Peyer's patch (tissue), 4 donors: ENCODE results near the gene CNPY4. TPM values are rescaled to one million over a fixed set of nuclear protein-coding genes. Genes with fewer than 3 reads are reported as not detected.

ENCODE experiments used
- DNase-seq, 3 donors: peaks; one replicate each; pipeline ENCODE4 v3.0.0-alpha.2; 2017 to 2019
- H3K27ac ChIP-seq, 4 donors: fragments of 200-600 bp; sonication (generic); one replicate each; pipeline ENCODE4 v1.5.1; 2016 to 2019
- H3K27me3 ChIP-seq, 2 donors: fragments of 200-600 bp; sonication (generic); one replicate each; pipeline ENCODE4 v1.5.1; 2019
- H3K36me3 ChIP-seq, 3 donors: fragments of 200-600 bp; sonication (generic); one replicate each; pipeline ENCODE4 v1.5.1; 2016 to 2019
- H3K4me1 ChIP-seq, 4 donors: fragments of 200-600 bp; sonication (generic); one replicate each; pipeline ENCODE4 v1.5.1; 2016 to 2019
- H3K4me3 ChIP-seq, 4 donors: fragments of 200-600 bp; sonication (generic); 1 replicate in 3 of 4; 2 replicates in 1 of 4; pipeline ENCODE4 v1.5.1; 2016 to 2019; ENCODE audit warnings: mild to moderate bottlenecking in 1 of 4
- H3K9me3 ChIP-seq, 4 donors: fragments of 200-600 bp; sonication (generic); one replicate each; pipeline ENCODE4 v1.5.1; 2016 to 2019; ENCODE audit warnings: mild to moderate bottlenecking in 1 of 4
- CTCF ChIP-seq, 6 experiments: fragments of 450-650 bp in 4 of 6; fragments of 200-600 bp in 2 of 6; sonication (generic) in 1 of 6; IDR thresholded peaks; one replicate each; pipeline ENCODE4 v1.5.1; 2017 to 2019; ENCODE audit warnings: antibody characterized with exemption in 6 of 6, mild to moderate bottlenecking in 3 of 6, moderate library complexity in 1 of 6
- POLR2A ChIP-seq, 2 donors: fragments of 450-650 bp; IDR thresholded peaks; one replicate each; pipeline ENCODE4 v1.5.1; 2017; ENCODE audit warnings: antibody characterized with exemption in 2 of 2, mild to moderate bottlenecking in 2 of 2, moderate library complexity in 2 of 2
- total RNA-seq, 4 donors: library from RNA; depleted of rRNA; stranded (reverse); fragments of >200 nt; gene quantifications; one replicate each; pipeline ENCODE4 v1.1.0, GENCODE V29; 2016

CNPY4 gene, protein sequence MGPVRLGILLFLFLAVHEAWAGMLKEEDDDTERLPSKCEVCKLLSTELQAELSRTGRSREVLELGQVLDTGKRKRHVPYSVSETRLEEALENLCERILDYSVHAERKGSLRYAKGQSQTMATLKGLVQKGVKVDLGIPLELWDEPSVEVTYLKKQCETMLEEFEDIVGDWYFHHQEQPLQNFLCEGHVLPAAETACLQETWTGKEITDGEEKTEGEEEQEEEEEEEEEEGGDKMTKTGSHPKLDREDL
- total RNA-seq: 10 to 100 TPM in 1 of 4 donors, 1 to 10 TPM in 3; 4.6 to 23.9 (median 6.3) TPM

- peak; percentile 60 for TF ChIP-seq POLR2A (IDR thresholded peaks at IDR 0.05)
- TF ChIP-seq CTCF (IDR thresholded peaks at IDR 0.05): peak in 4 of 6 experiments; percentile 7 to 21 (median 13)
- peak within 1 kb of the TSS; percentile 57 to 97 (median 76) for H3K4me3 ChIP-seq
- peak; percentile 91 to 97 (median 94) for DNase-seq
- no peaks in the 10 kb centered on the region for H3K27me3 ChIP-seq
- H3K4me1 ChIP-seq: peaks cover 5 to 21% (median 7%) of the 10 kb centered on the region in 4 donors
- H3K27ac ChIP-seq: peak within 1 kb of the TSS; percentile 82 to 90 (median 84)
- no peaks in the 10 kb centered on the region for H3K9me3 ChIP-seq
- H3K36me3 ChIP-seq: peaks cover 0 to 4% (median 0%) of the 10 kb centered on the region in 3 donors
Measured at GRCh38 chr7:100119072-100119969, at the start of gene CNPY4, which contains the start of gene TAF6. TSS of gene CNPY4 (plus strand) at chr7:100119634. CDS start at chr7:100119745, 111 bp downstream. TSS of gene TAF6 (minus strand) at chr7:100119358. CDS start at chr7:100114209, 5,149 bp downstream.

DNA sequence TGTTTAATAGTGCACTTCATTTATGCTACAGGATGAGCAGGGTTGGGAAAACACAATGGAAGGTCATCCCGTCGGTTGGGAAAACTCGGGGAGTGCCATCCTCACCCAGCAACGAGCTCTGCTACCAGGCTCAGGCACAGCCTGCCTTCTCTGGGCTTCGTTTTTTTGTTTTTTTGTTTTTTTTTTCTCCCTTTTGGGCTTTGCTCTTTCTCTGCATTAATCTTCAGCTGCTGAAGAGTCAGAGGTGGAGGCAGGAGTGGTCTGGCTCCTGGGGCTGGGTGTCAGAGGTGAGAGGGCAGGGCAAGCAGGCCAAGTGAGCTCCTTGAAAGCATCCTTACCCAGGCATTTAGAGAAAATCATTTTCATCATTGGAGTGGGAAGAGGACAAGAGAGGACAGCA is 49.4 kb upstream of the CNPY4 start:
- peaks cover 0 to 25% (median 11%) of the 10 kb centered on the region in 4 donors for H3K9me3 ChIP-seq
- H3K27me3 ChIP-seq: no peaks in the 10 kb centered on the region
- H3K27ac ChIP-seq: no peak overlapping the region
- H3K36me3 ChIP-seq: peaks cover 5 to 65% (median 14%) of the 10 kb centered on the region in 3 donors
- TF ChIP-seq POLR2A (IDR thresholded peaks at IDR 0.05) (no peak), CTCF (IDR thresholded peaks at IDR 0.05) (no peak)
- DNase-seq: no peak
- no peak overlapping the region for H3K4me3 ChIP-seq
- peaks cover 0 to 8% (median 0%) of the 10 kb centered on the region in 4 donors for H3K4me1 ChIP-seq

- Histone ChIP-seq H3K27me3 (no peaks in the 10 kb centered on the region), H3K4me3 (no peak overlapping the region), H3K27ac (no peak overlapping the region), H3K9me3 (peaks cover 0 to 25% (median 11%) of the 10 kb centered on the region in 4 donors), H3K4me1 (peaks cover 0 to 2% (median 0%) of the 10 kb centered on the region in 4 donors), H3K36me3 (peaks cover 5 to 76% (median 14%) of the 10 kb centered on the region in 3 donors)
- TF ChIP-seq POLR2A (IDR thresholded peaks at IDR 0.05) (no peak), CTCF (IDR thresholded peaks at IDR 0.05) (no peak)
- no peak for DNase-seq
Measured at GRCh38 chr7:100071018-100071723, 48.3 kb upstream of the CNPY4 start.

DNA sequence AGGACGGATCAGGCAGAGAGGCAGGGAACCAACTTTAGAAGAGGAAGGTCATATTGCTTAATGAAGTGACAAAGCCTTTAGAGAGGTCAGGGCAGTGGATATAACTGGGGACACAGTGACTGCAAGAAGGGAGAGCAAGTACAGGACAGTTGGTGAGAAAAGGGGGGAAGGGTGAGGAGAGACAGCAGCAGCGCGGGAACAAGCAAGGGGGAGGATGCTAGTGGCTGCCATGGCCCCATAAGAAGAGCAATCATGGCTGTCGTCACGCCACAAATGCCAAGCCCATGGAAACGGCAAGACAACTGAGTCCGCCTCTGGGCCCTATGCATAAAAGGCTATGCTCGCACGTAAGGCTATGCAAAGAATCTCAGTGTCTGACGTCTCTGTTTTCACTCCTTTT is 47.0 kb upstream of the CNPY4 start:
- DNase-seq: no peak
- peaks cover 0 to 25% (median 11%) of the 10 kb centered on the region in 4 donors for H3K9me3 ChIP-seq
- no peak for TF ChIP-seq POLR2A (IDR thresholded peaks at IDR 0.05)
- no peak for TF ChIP-seq CTCF (IDR thresholded peaks at IDR 0.05)
- peaks cover 0 to 14% (median 0%) of the 10 kb centered on the region in 4 donors for H3K4me1 ChIP-seq
- H3K4me3 ChIP-seq: no peak overlapping the region
- no peak overlapping the region for H3K27ac ChIP-seq
- H3K36me3 ChIP-seq: peaks cover 5 to 87% (median 14%) of the 10 kb centered on the region in 3 donors
- no peaks in the 10 kb centered on the region for H3K27me3 ChIP-seq

DNA sequence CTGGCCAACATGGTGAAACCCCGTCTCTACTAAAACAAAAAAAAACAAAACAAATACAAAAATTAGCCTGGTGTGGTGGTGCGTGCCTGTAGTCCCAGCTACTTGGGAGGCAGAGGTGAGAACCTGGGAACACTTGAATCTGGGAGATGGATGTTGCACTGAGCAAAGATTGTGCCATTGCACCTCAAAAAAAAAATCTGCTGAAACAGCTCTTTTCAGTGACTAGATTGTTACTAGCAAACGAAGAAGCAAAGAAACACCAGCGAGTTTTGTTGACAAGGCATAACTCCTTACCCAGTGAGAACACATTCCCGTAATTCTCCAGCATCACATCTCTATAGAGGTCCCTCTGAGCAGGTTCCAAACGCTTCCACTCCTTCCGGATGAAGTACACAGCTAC is 44.6 kb upstream of the CNPY4 start:
- Histone ChIP-seq H3K27me3 (no peaks in the 10 kb centered on the region), H3K27ac (no peak overlapping the region), H3K9me3 (peaks cover 0 to 25% (median 11%) of the 10 kb centered on the region in 4 donors), H3K4me1 (peaks cover 0 to 35% (median 3%) of the 10 kb centered on the region in 4 donors), H3K36me3 (peaks cover 5 to 82% (median 14%) of the 10 kb centered on the region in 3 donors), H3K4me3 (no peak overlapping the region)
- TF ChIP-seq POLR2A (IDR thresholded peaks at IDR 0.05) (no peak), CTCF (IDR thresholded peaks at IDR 0.05) (no peak)
- no peak for DNase-seq
